GM12878 (cell line): ENCODE results near the gene IFNL3. TPM values are rescaled to one million over a fixed set of nuclear protein-coding genes. Genes with fewer than 3 reads are reported as not detected.

Source experiments
- ATAC-seq: fragments of 200-7000 bp; cut with Tn5 transposase; 3 replicates; pipeline ENCODE4 v1.9.1; 2020; ENCODE audit warnings: mild to moderate bottlenecking, moderate library complexity
- BruUV-seq: library from RNA; stranded (reverse); fragments of 400-500 nt; replicated peaks from 2 replicates; lab custom pipeline; 2021; lab: Mats Ljungman, UMichigan
- CTCF ChIA-PET: fragments of 300-600 bp; sonication (Branson Sonifier 250); formaldehyde crosslinking; extraction: SDS; loops from one replicate; lab custom pipeline; 2021; ENCODE audit warnings: inconsistent platforms; lab: Yijun Ruan, JAX
- POLR2A ChIA-PET: fragments of 350-600 bp; formaldehyde crosslinking; extraction: SDS; loops from one replicate; lab custom pipeline; 2021; ENCODE audit warnings: inconsistent platforms; lab: Charles Lee
- RAD21 ChIA-PET: fragments of 300-600 bp; sonication (Branson Sonifier 250); formaldehyde crosslinking; loops from one replicate; lab custom pipeline; 2023; ENCODE audit warnings: antibody characterized with exemption; ENCODE audit not compliant: unreplicated experiment; lab: Charles Lee
- SMC1A ChIA-PET: fragments of 300-600 bp; sonication (Branson Sonifier 250); formaldehyde crosslinking; loops from one replicate; lab custom pipeline; 2023; ENCODE audit not compliant: unreplicated experiment, uncharacterized antibody; lab: Charles Lee
- DNase-seq: peaks from one replicate; pipeline ENCODE4 v3.0.0-alpha.2; 2011; ENCODE audit warnings: low read depth, low spot score
- FAIRE-seq: peaks from 3 replicates; lab custom pipeline; 2011; peaks lifted over from hg19 to GRCh38; lab: Jason Lieb, UNC
- H2AFZ ChIP-seq: 2 replicates; pipeline ENCODE4 v1.6.0; 2011; ENCODE audit warnings: low read depth, low read length, control low read depth; ENCODE audit not compliant: control insufficient read depth
- H3K27ac ChIP-seq: 2 replicates; pipeline ENCODE4 v1.5.1; 2011; ENCODE audit warnings: control low read depth; ENCODE audit not compliant: control insufficient read depth, insufficient read depth
- H3K27me3 ChIP-seq, 2 experiments: replicated peaks in 1 of 2; 2 replicates each; pipeline versions ENCODE4 v1.6.0 to v1.6.1; 2011; ENCODE audit warnings: low read length in 1 of 2; ENCODE audit not compliant: control insufficient read depth in 2 of 2, insufficient read depth in 2 of 2
- H3K36me3 ChIP-seq, 2 experiments: 2 replicates each; pipeline ENCODE4 v1.5.1; 2011; ENCODE audit warnings: low read length in 1 of 2; ENCODE audit not compliant: control insufficient read depth in 2 of 2, insufficient read depth in 2 of 2
- H3K4me1 ChIP-seq: 2 replicates; pipeline ENCODE4 v1.6.1; 2011; ENCODE audit warnings: mild to moderate bottlenecking, low read length, moderate library complexity, mixed read lengths; ENCODE audit not compliant: control insufficient read depth, insufficient read depth
- H3K4me2 ChIP-seq: 2 replicates; pipeline ENCODE4 v1.6.0; 2011; ENCODE audit warnings: control low read depth; ENCODE audit not compliant: control insufficient read depth, insufficient read depth
- H3K4me3 ChIP-seq: fragments of 200-600 bp; sonication (generic); 2 replicates; pipeline ENCODE4 v1.5.1; 2016
- H3K79me2 ChIP-seq: 2 replicates; pipeline ENCODE4 v1.6.0; 2011; ENCODE audit warnings: low read length; ENCODE audit not compliant: control insufficient read depth, insufficient read depth
- H3K9ac ChIP-seq: 2 replicates; pipeline ENCODE4 v1.8.0; 2011; ENCODE audit warnings: low read length, control low read depth, mixed read lengths; ENCODE audit not compliant: control insufficient read depth, insufficient read depth
- H3K9me3 ChIP-seq: replicated peaks from 3 replicates; pipeline ENCODE4 v1.5.1; 2011; ENCODE audit warnings: mild to moderate bottlenecking, low read length; ENCODE audit not compliant: control insufficient read depth, insufficient read depth
- H4K20me1 ChIP-seq: 2 replicates; pipeline ENCODE4 v1.6.0; 2011; ENCODE audit not compliant: control insufficient read depth, insufficient read depth
- CREM ChIP-seq: IDR thresholded peaks from 2 replicates; pipeline ENCODE4 v1.6.1; 2014; ENCODE audit warnings: antibody characterized with exemption, low read depth
- EGR1 ChIP-seq, 2 experiments: IDR thresholded peaks; 1 replicate in 1 of 2; 2 replicates in 1 of 2; pipeline ENCODE4 v1.6.1; 2011 to 2012; ENCODE audit warnings: low read depth in 2 of 2, low read length in 2 of 2, borderline replicate concordance in 1 of 2, mild to moderate bottlenecking in 1 of 2, moderate library complexity in 1 of 2
- HDAC6 ChIP-seq: fragments of 200-600 bp; sonication (generic); IDR thresholded peaks from one replicate; pipeline ENCODE4 v1.8.0; 2017; ENCODE audit warnings: antibody characterized with exemption; ENCODE audit not compliant: unreplicated experiment
- NFYB ChIP-seq: IDR thresholded peaks from 2 replicates; pipeline ENCODE4 v1.6.1; 2011; ENCODE audit warnings: low read depth, mild to moderate bottlenecking, low read length, improper control_type of control experiment, moderate library complexity; ENCODE audit not compliant: insufficient read depth
- PAX8 ChIP-seq: fragments of 450-650 bp; IDR thresholded peaks from 2 replicates; pipeline ENCODE4 v1.6.1; 2017; ENCODE audit warnings: mild to moderate bottlenecking, moderate library complexity
- POU2F2 ChIP-seq: IDR thresholded peaks from 3 replicates; pipeline ENCODE4 v1.6.1; 2011; ENCODE audit warnings: low read depth, mild to moderate bottlenecking, low read length, borderline replicate concordance
- RCOR1 ChIP-seq: conservative IDR thresholded peaks from 2 replicates; pipeline ENCODE4 v1.6.1; 2012; ENCODE audit warnings: low read depth, low read length, improper control_type of control experiment
- RELA ChIP-seq: fragments of 450-650 bp; IDR thresholded peaks from 2 replicates; pipeline ENCODE4 v1.8.0; 2014; ENCODE audit warnings: borderline replicate concordance; ENCODE audit not compliant: partially characterized antibody
- RFX5 ChIP-seq: IDR thresholded peaks from 2 replicates; pipeline ENCODE4 v1.6.1; 2011; ENCODE audit warnings: low read depth, low read length, improper control_type of control experiment
- SMAD1 ChIP-seq: fragments of 450-650 bp; IDR thresholded peaks from 2 replicates; pipeline ENCODE4 v1.6.1; 2018; ENCODE audit warnings: mild to moderate bottlenecking, low read depth; ENCODE audit not compliant: partially characterized antibody
- SMC3 ChIP-seq: IDR thresholded peaks from 2 replicates; pipeline ENCODE4 v1.6.1; 2011; ENCODE audit warnings: low read length, improper control_type of control experiment, borderline replicate concordance
- TBL1XR1 ChIP-seq: IDR thresholded peaks from 2 replicates; pipeline ENCODE4 v1.6.1; 2012; ENCODE audit warnings: low read depth, low read length, improper control_type of control experiment
- TCF12 ChIP-seq: IDR thresholded peaks from 2 replicates; pipeline ENCODE4 v1.6.1; 2011; ENCODE audit warnings: low read depth, mild to moderate bottlenecking, low read length
- ZBED1 ChIP-seq: IDR thresholded peaks from 2 replicates; pipeline ENCODE4 v1.6.1; 2016; ENCODE audit warnings: borderline replicate concordance
- ZSCAN29 ChIP-seq: fragments of 450-650 bp; IDR thresholded peaks from 2 replicates; pipeline ENCODE4 v1.6.1; 2017; ENCODE audit warnings: mild to moderate bottlenecking, moderate library complexity
- WGBS: methylation state at CpG from one replicate; pipeline ENCODE4 v1.1.6; 2016; ENCODE audit warnings: low lambda C conversion rate; ENCODE audit not compliant: insufficient replicate concordance, insufficient coverage; ENCODE audit errors: missing lambda C conversion rate; 5-methylcytosine and 5-hydroxymethylcytosine counted together
- in situ Hi-C: fragments of 300-500 bp; cut with MboI; formaldehyde crosslinking; loops from 9 replicates; pipeline ENCODE4 v1.14.3; 2018; ENCODE audit warnings: mixed read lengths
- intact Hi-C: fragments of 100-400 bp; cut with micrococcal nuclease; formaldehyde crosslinking; loops from one replicate; pipeline ENCODE4 v1.14.2; 2022; ENCODE audit not compliant: unreplicated experiment
- polyA plus RNA-seq, 11 experiments: library from polyadenylated mRNA; depleted of rRNA in 4 of 11; unstranded in 6 of 11; stranded (reverse) in 5 of 11; fragments of >200 nt; fragmentation: Nextera tagmentation in 4 of 11; fragmentation: Illumina TruSeq in 1 of 11; extraction: Ambion mirVana in 4 of 11; extraction: Trizol in 1 of 11; gene quantifications; 1 replicate in 1 of 11; 2 replicates in 10 of 11; pipeline versions ENCODE4 v1.2.1 to v1.2.3, GENCODE V29; 2011 to 2016; ENCODE audit warnings: inconsistent platforms in 2 of 11, missing spikeins in 2 of 11, low read depth in 1 of 11
- total RNA-seq, 4 experiments: library from RNA; depleted of rRNA in 3 of 4; stranded (reverse); fragments of >200 nt in 3 of 4; fragmentation: Illumina TruSeq in 1 of 4; extraction: Trizol in 1 of 4; gene quantifications; 2 replicates each; pipeline versions ENCODE4 v1.2.1 to v1.2.3, GENCODE V29; 2013 to 2021
- TF ChIP-seq, protein P1 (sequence below): fragments of 450-650 bp; IDR thresholded peaks from 2 replicates; pipeline ENCODE4 v1.6.1; 2016; ENCODE audit warnings: mild to moderate bottlenecking, moderate library complexity, borderline replicate concordance

The IFNL3 gene
- total and polyA plus RNA-seq, 10 of the 15 experiments (the other 5 are each of a cell fraction or from before 2014, with no cell fraction given), result not detected

DNA sequence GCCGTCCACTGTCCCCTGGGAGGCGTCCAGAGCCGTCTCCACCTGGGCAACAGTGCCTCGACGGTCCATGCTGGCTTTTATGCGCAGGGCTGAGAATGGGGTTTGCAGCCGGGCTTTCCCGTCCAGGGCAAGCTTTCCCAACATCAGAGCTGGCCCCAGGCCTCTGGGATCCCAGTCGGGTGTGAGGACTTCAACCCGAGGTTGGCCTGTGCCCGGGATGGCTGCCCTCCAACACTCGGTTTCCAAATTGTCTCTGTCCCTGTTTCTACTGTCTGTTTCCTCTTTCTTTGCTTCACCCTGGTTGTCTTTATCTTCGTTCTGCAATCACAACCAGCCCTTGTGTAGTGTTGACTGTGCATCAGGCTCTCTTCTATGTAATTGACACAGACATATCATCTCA is 4.0 kb upstream of the IFNL3 start, which contains the start of gene IFNL4:
IFNL4 (minus strand) TSS at position 51 of the 400 bp plus-strand sequence.
- Histone ChIP-seq H3K9me3 (no peaks in the 10 kb centered on the region), H4K20me1 (no peaks in the 10 kb centered on the region), H3K36me3 (no peaks in the 10 kb centered on the region), H3K27me3 (peaks cover 2% of the 10 kb centered on the region in 2 experiments; a peak in 3 of 4 replicates), H2AFZ (no peak within 1 kb of the TSS), H3K4me1 (no peaks in the 10 kb centered on the region), H3K4me3 (no peak within 1 kb of the TSS), H3K9ac (no peak within 1 kb of the TSS), H3K27ac (no peak within 1 kb of the TSS), H3K4me2 (no peak within 1 kb of the TSS), H3K79me2 (no peaks in the 10 kb centered on the region)
- ATAC-seq (no peak), DNase-seq (no peak), FAIRE-seq (no peak)
- ChIA-PET SMC1A (no interaction called here), RAD21 (no interaction called here), POLR2A (no interaction called here), CTCF (no interaction called here)
- in situ Hi-C loops (no loop called here), intact Hi-C loops (no loop called here)
- TF ChIP-seq NFYB, result no peak
- TF ChIP-seq SMC3, result no peak
- no peak for TF ChIP-seq EGR1 (IDR thresholded peaks at IDR 0.05; ENCODE audit: borderline replicate concordance in 1 of 2, low read depth in 2 of 2, low read length in 2 of 2)
- TF ChIP-seq SMAD1, result no peak
- no peak for TF ChIP-seq CREM
- no peak for TF ChIP-seq POU2F2
- TF ChIP-seq ZSCAN29, result no peak
- no peak for TF ChIP-seq RFX5
- no peak for TF ChIP-seq RELA
- TF ChIP-seq RCOR1, result no peak
- no peak for TF ChIP-seq ZBED1
- no peak for TF ChIP-seq HDAC6
- TF ChIP-seq, protein P1, sequence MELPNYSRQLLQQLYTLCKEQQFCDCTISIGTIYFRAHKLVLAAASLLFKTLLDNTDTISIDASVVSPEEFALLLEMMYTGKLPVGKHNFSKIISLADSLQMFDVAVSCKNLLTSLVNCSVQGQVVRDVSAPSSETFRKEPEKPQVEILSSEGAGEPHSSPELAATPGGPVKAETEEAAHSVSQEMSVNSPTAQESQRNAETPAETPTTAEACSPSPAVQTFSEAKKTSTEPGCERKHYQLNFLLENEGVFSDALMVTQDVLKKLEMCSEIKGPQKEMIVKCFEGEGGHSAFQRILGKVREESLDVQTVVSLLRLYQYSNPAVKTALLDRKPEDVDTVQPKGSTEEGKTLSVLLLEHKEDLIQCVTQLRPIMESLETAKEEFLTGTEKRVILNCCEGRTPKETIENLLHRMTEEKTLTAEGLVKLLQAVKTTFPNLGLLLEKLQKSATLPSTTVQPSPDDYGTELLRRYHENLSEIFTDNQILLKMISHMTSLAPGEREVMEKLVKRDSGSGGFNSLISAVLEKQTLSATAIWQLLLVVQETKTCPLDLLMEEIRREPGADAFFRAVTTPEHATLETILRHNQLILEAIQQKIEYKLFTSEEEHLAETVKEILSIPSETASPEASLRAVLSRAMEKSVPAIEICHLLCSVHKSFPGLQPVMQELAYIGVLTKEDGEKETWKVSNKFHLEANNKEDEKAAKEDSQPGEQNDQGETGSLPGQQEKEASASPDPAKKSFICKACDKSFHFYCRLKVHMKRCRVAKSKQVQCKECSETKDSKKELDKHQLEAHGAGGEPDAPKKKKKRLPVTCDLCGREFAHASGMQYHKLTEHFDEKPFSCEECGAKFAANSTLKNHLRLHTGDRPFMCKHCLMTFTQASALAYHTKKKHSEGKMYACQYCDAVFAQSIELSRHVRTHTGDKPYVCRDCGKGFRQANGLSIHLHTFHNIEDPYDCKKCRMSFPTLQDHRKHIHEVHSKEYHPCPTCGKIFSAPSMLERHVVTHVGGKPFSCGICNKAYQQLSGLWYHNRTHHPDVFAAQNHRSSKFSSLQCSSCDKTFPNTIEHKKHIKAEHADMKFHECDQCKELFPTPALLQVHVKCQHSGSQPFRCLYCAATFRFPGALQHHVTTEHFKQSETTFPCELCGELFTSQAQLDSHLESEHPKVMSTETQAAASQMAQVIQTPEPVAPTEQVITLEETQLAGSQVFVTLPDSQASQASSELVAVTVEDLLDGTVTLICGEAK, result no peak
- TF ChIP-seq TCF12, result no peak
- TF ChIP-seq TBL1XR1, result no peak
- no peak for TF ChIP-seq PAX8
- no TSS peak for BruUV-seq
- WGBS, result 40% methylated on average over 13 of the region's 13 CpGs
